HCT116 (cell line): ENCODE measurements around the gene ADAMTS3. TPM values are rescaled to one million over a fixed set of nuclear protein-coding genes. Genes with fewer than 3 reads are reported as not detected.

Experiments
- ATAC-seq: fragments of 200-7000 bp; cut with Tn5 transposase; 2 replicates; pipeline ENCODE4 v1.9.1; 2020; ENCODE audit warnings: mild to moderate bottlenecking, moderate library complexity
- BruUV-seq: library from RNA; stranded (reverse); fragments of 400-500 nt; replicated peaks from 2 replicates; lab custom pipeline; 2021; lab: Mats Ljungman, UMichigan
- CTCF ChIA-PET: fragments of 300-600 bp; sonication (Branson Sonifier 250); formaldehyde crosslinking; loops from one replicate; lab custom pipeline; 2021; ENCODE audit warnings: antibody characterized with exemption; lab: Charles Lee
- POLR2A ChIA-PET: fragments of 300-600, 350-600 bp; sonication (Branson Sonifier 250); formaldehyde crosslinking; loops from one replicate; lab custom pipeline; 2021; ENCODE audit warnings: antibody characterized with exemption; lab: Charles Lee
- RAD21 ChIA-PET, 2 experiments: fragments of 300-600 bp; sonication (Branson Sonifier 250); formaldehyde crosslinking; loops; one replicate each; lab custom pipeline; 2023; ENCODE audit warnings: low total read pairs in 2 of 2; ENCODE audit not compliant: uncharacterized antibody in 2 of 2, unreplicated experiment in 2 of 2, low non-redundant PET in 1 of 2; lab: Charles Lee
- DNase-seq: peaks from one replicate; pipeline ENCODE4 v3.0.0-alpha.2; 2010; ENCODE audit warnings: low read depth, low spot score
- H2AFZ ChIP-seq: fragments of 200-600 bp; shearing (Covaris generic), sonication (generic); 2 replicates; pipeline ENCODE4 v1.6.1; 2017; ENCODE audit warnings: low read depth, mixed run types, mixed read lengths, antibody characterized with exemption, low read length; ENCODE audit not compliant: poor library complexity, severe bottlenecking
- H3K27ac ChIP-seq: 2 replicates; pipeline ENCODE4 v1.5.1; 2012; ENCODE audit warnings: low read depth, low read length
- H3K27me3 ChIP-seq: fragments of 200-600 bp; sonication (generic); 2 replicates; pipeline ENCODE4 v1.6.1; 2016; ENCODE audit warnings: mixed run types, low read length, mixed read lengths; ENCODE audit not compliant: insufficient read depth
- H3K36me3 ChIP-seq, 2 experiments: fragments of 200-500 bp in 1 of 2; fragments of 200-600 bp in 1 of 2; sonication (Bioruptor generic) in 1 of 2; sonication (generic) in 1 of 2; 2 replicates each; pipeline versions ENCODE4 v1.5.1 to v1.6.1; 2014 to 2016; ENCODE audit warnings: low read length in 2 of 2, inconsistent platforms in 1 of 2, mixed read lengths in 1 of 2, mixed run types in 1 of 2; ENCODE audit not compliant: insufficient read depth in 2 of 2, control insufficient read depth in 1 of 2
- H3K4me1 ChIP-seq, 2 experiments: fragments of 200-600 bp in 1 of 2; sonication (generic) in 1 of 2; 2 replicates each; pipeline versions ENCODE4 v1.5.1 to v1.6.1; 2012 to 2017; ENCODE audit warnings: low read length in 2 of 2, inconsistent platforms in 1 of 2, mild to moderate bottlenecking in 1 of 2, mixed read lengths in 1 of 2, mixed run types in 1 of 2, moderate library complexity in 1 of 2; ENCODE audit not compliant: insufficient read depth in 2 of 2, control insufficient read depth in 1 of 2
- H3K4me2 ChIP-seq: fragments of 200-600 bp; sonication (generic); 2 replicates; pipeline ENCODE4 v1.6.1; 2017; ENCODE audit warnings: mixed run types, low read length, mixed read lengths
- H3K4me3 ChIP-seq, 2 experiments: fragments of 200-600 bp in 1 of 2; sonication (generic) in 1 of 2; replicated peaks in 1 of 2; 2 replicates each; pipeline ENCODE4 v1.5.1; 2011 to 2016; ENCODE audit warnings: low read length in 2 of 2, control low read depth in 1 of 2, low read depth in 1 of 2, mild to moderate bottlenecking in 1 of 2, mixed read lengths in 1 of 2, mixed run types in 1 of 2
- H3K79me2 ChIP-seq: fragments of 200-600 bp; sonication (generic); 2 replicates; pipeline ENCODE4 v1.6.1; 2017; ENCODE audit warnings: mild to moderate bottlenecking, mixed run types, low read length, moderate library complexity, mixed read lengths; ENCODE audit not compliant: insufficient read depth
- H3K9ac ChIP-seq: fragments of 200-600 bp; sonication (generic); 2 replicates; pipeline ENCODE4 v1.6.1; 2016; ENCODE audit warnings: low read length, mixed read lengths
- H3K9me2 ChIP-seq: fragments of 200-600 bp; sonication (generic), shearing (Covaris generic); 2 replicates; pipeline ENCODE4 v1.6.1; 2017; ENCODE audit warnings: mixed run types, mild to moderate bottlenecking, moderate library complexity; ENCODE audit not compliant: insufficient read depth
- H3K9me3 ChIP-seq, 2 experiments: fragments of 200-500 bp in 1 of 2; fragments of 200-600 bp in 1 of 2; sonication (Bioruptor generic) in 1 of 2; sonication (generic) in 1 of 2; 2 replicates each; pipeline ENCODE4 v1.6.1; 2014 to 2017; ENCODE audit warnings: low read length in 2 of 2, mixed read lengths in 2 of 2, inconsistent platforms in 1 of 2, low read depth in 1 of 2, mild to moderate bottlenecking in 1 of 2, mixed run types in 1 of 2, moderate library complexity in 1 of 2; ENCODE audit not compliant: control insufficient read depth in 1 of 2, insufficient read depth in 1 of 2
- H4K20me1 ChIP-seq: fragments of 200-600 bp; sonication (generic), shearing (Covaris generic); 2 replicates; pipeline ENCODE4 v1.6.1; 2017; ENCODE audit warnings: mixed run types, mild to moderate bottlenecking, moderate library complexity; ENCODE audit not compliant: insufficient read depth
- CBX3 ChIP-seq: IDR thresholded peaks from 2 replicates; pipeline ENCODE4 v1.6.1; 2012; ENCODE audit warnings: low read depth
- EGR1 ChIP-seq: IDR thresholded peaks from 2 replicates; pipeline ENCODE4 v1.6.1; 2012; ENCODE audit warnings: low read depth
- ELF1 ChIP-seq: IDR thresholded peaks from 2 replicates; pipeline ENCODE4 v1.6.1; 2012; ENCODE audit warnings: low read depth, borderline replicate concordance
- FOSL1 ChIP-seq: IDR thresholded peaks from 2 replicates; pipeline ENCODE4 v1.6.1; 2012; ENCODE audit warnings: low read depth
- JUND ChIP-seq: IDR thresholded peaks from 2 replicates; pipeline ENCODE4 v1.6.1; 2012
- POLR2AphosphoS5 ChIP-seq: IDR thresholded peaks from 2 replicates; pipeline ENCODE4 v1.6.1; 2011; ENCODE audit warnings: mild to moderate bottlenecking, low read depth, low read length, moderate library complexity
- RAD21 ChIP-seq: IDR thresholded peaks from 2 replicates; pipeline ENCODE4 v1.6.1; 2012; ENCODE audit warnings: low read depth, mild to moderate bottlenecking
- SP1 ChIP-seq: IDR thresholded peaks from 2 replicates; pipeline ENCODE4 v1.6.1; 2012; ENCODE audit warnings: low read depth
- SRF ChIP-seq: IDR thresholded peaks from 2 replicates; pipeline ENCODE4 v1.6.1; 2012; ENCODE audit warnings: low read depth
- TCF7L2 ChIP-seq: IDR thresholded peaks from 2 replicates; pipeline ENCODE4 v1.7.0; 2011; ENCODE audit warnings: borderline replicate concordance, inconsistent platforms; ENCODE audit not compliant: insufficient read depth, insufficient read length; ENCODE audit errors: extremely low read depth
- ZBTB33 ChIP-seq: IDR thresholded peaks from 2 replicates; pipeline ENCODE4 v1.6.1; 2011; ENCODE audit warnings: mild to moderate bottlenecking, low read length, moderate library complexity; ENCODE audit not compliant: insufficient replicate concordance; ENCODE audit errors: extremely low read depth
- ZFX ChIP-seq: fragments of 450-650 bp; IDR thresholded peaks from 2 replicates; pipeline ENCODE4 v1.6.1; 2017
- intact Hi-C: fragments of 100-400 bp; cut with micrococcal nuclease; formaldehyde crosslinking; loops from 2 replicates; pipeline ENCODE4 v1.10.0; 2022
- total RNA-seq: library from RNA; stranded (reverse); gene quantifications from one replicate; pipeline ENCODE4 v1.2.1, GENCODE V29; 2021; ENCODE audit not compliant: unreplicated experiment

Gene ADAMTS3
- total RNA-seq, 1 experiment from 2014 or later: not detected

DNA sequence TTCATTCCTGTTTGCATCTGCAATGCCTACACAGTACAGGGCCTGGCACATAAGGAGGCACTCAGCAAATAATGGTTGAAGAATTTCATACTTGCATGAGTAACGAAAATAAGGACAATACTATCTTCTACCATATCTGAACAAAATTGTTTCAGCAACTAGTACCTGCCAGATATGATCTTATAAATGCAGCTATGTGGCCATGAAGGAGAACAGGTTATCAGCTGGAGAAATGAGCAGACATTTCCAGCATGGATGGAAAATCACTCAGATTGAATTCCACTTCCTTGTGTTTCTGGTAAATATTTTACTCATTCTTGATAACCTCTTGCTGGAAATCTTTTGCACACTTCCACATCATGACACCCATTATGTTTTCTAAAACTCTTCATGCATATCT lies 204.0 kb downstream of the ADAMTS3 start:
- no peak overlapping the region for H2AFZ ChIP-seq
- no TSS peak for BruUV-seq

DNA sequence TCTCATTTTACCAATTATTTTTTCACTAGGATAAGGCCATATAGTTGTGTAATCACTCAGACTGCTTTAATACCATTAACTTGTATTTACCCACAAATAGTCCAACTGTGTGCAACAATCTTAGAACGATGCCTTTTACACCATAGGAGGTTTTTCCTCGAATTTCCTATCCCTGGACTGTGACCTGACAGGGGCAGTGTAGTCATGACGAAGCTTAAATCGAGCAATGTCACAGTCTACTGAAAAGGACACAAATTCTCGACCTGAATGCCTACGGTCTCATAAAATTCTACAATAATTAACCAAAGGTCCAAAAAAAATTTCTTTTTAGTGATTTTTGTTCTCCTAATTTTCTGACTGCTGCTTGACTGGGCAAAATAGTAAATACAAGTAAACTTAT lies 208.9 kb downstream of the ADAMTS3 start:
- DNase-seq: no peak
- Histone ChIP-seq H3K79me2 (no peaks in the 10 kb centered on the region), H3K27me3 (no peaks in the 10 kb centered on the region), H3K9me3 (no peaks in the 10 kb centered on the region), H2AFZ (no peak overlapping the region), H3K9ac (no peak overlapping the region), H3K4me3 (no peak overlapping the region), H3K27ac (no peak overlapping the region), H3K4me1 (no peaks in the 10 kb centered on the region), H3K4me2 (no peak overlapping the region), H4K20me1 (no peaks in the 10 kb centered on the region), H3K9me2 (no peaks in the 10 kb centered on the region), H3K36me3 (no peaks in the 10 kb centered on the region)
- ChIA-PET POLR2A (no interaction called here), CTCF (no interaction called here), RAD21 (no interaction called here)
- TF ChIP-seq JUND (no peak), POLR2AphosphoS5 (no peak), ZBTB33 (no peak), EGR1 (no peak), RAD21 (no peak), FOSL1 (no peak)
- intact Hi-C loops: no loop called here
- no peak for ATAC-seq
- no TSS peak for BruUV-seq

More for the DNA sequence above, 204.0 kb downstream of the ADAMTS3 start:
- no peak overlapping the region for H3K9ac ChIP-seq
- H3K79me2 ChIP-seq: no peaks in the 10 kb centered on the region
- CTCF ChIA-PET: no interaction called here
- H3K4me2 ChIP-seq: no peak overlapping the region
- H3K27me3 ChIP-seq: no peaks in the 10 kb centered on the region
- RAD21 ChIA-PET: no interaction called here
- H3K36me3 ChIP-seq: no peaks in the 10 kb centered on the region
- no peak overlapping the region for H3K27ac ChIP-seq
- H3K9me2 ChIP-seq: no peaks in the 10 kb centered on the region
- no peaks in the 10 kb centered on the region for H3K9me3 ChIP-seq
- no peak for ATAC-seq
- H3K4me1 ChIP-seq: no peaks in the 10 kb centered on the region
- TF ChIP-seq EGR1 (no peak), SP1 (no peak), TCF7L2 (no peak), FOSL1 (no peak), ELF1 (no peak), ZBTB33 (no peak), SRF (no peak), POLR2AphosphoS5 (no peak), ZFX (no peak), CBX3 (no peak), JUND (no peak)
- TF ChIP-seq, all 23 proteins: peak for 0
- POLR2A ChIA-PET: no interaction called here
- Histone ChIP-seq H4K20me1 (no peaks in the 10 kb centered on the region), H3K4me3 (no peak overlapping the region)
- intact Hi-C loops: no loop called here
- no peak for DNase-seq
